HG03095 (cell line): Measurements from ENCODE around the gene MRPS15.

Experiments used
- ATAC-seq: cut with Tn5 transposase; IDR thresholded peaks from one replicate; pipeline ENCODE4 v1.9.1; 2021; ENCODE audit warnings: moderate library complexity; ENCODE audit not compliant: unreplicated experiment

The MRPS15 gene

DNA sequence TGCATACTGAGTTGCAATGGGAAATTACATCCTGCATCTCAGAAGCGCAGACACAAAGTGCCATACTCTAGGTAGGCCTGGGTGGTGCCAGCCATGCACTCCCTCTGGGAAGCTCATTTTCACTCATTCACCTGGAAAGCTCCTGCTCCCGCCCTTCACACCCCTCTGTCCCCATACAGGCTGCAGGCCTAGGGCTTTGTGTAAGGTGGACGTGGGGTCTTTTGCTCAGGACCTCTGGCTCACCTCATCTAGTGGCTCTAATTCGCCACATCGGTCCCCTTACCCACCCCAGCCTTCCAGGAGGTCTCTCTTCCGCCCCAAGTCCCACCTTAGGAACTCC, 751 bp downstream of the MRPS15 start:
- ATAC-seq: no peak

DNA sequence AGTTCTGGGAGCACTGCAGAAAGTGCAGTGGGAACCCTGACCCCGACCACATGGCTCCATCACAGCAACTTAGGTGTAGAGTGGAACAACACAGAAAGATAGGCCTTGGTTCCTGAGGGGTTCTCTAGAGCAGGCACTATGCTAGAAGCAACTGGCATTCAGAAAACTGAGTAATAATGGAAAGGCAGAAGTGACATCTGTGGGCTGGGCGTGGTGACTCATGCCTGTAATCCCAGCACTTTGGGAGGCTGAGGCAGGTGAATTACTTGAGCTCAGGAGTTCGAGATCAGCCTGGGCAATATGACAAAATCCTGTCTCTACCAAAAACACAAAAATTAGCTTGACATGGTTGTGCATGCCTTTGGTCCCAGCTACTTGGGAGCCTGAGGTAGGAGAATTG, 5.3 kb downstream of the MRPS15 start:
- ATAC-seq: no peak

DNA sequence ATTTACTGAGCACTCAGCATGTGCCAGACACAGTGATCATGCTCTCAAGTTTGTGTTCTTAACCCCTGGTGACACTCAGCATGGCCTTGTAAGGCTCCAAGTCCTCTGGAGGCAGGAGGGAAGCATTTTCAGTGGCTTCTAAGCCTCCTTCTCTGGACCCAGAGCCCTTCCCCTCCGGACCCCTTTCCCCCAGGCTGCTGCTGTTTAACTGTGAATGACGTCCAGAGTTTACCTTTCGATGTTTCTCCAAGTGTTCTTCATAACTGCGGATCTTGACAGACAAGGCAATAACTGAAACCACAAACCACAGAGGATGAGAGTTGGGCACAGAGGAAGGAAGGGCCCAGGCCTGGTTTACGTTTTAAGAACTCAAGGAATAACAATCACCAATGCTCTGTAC, 6.5 kb downstream of the MRPS15 start:
- no peak for ATAC-seq

DNA sequence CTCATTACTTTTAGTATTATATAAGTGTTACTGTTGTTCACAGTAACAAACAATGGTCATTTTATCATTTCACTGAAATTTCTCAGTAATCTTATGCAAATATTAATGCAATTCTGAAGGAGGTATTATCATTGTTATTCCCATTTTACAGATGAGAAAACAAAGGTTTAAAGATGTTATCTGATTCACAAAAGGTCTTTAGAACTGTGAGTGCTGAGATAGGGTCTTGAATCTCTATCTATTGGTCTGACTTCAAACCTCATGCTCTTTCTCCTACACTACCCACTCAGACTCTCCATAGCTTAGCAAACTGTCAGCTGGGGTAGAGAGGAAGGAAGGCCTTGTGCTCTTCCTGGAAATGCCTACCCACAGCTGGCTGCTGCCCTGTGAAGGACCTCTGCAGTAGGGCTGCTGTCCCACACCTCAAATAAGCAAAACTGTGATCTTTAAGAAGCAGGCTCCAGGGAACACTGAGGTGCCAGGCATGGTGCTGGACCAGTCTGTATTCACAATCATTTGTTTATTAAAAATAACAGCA, 7.7 kb downstream of the MRPS15 start:
- ATAC-seq: no peak

DNA sequence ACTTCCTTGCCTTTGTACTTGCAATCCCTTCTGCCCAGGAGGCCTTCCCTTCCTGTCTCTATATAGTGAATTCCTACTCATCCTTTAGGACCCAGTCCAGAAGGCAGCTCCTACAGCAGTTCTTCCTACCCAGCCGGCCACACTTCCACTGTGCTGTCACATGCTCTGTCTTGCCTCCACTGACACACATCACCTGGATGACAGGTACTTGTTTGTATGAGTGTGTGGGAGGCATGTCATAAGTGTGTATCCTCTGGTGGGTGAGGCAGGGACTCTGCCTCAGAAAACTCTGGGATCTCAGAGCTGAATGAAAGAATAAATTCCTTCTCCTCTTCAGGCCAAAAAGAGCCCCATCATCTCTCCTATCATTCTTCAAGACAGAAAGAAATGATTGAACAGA, 8.8 kb downstream of the MRPS15 start:
- ATAC-seq: no peak

DNA sequence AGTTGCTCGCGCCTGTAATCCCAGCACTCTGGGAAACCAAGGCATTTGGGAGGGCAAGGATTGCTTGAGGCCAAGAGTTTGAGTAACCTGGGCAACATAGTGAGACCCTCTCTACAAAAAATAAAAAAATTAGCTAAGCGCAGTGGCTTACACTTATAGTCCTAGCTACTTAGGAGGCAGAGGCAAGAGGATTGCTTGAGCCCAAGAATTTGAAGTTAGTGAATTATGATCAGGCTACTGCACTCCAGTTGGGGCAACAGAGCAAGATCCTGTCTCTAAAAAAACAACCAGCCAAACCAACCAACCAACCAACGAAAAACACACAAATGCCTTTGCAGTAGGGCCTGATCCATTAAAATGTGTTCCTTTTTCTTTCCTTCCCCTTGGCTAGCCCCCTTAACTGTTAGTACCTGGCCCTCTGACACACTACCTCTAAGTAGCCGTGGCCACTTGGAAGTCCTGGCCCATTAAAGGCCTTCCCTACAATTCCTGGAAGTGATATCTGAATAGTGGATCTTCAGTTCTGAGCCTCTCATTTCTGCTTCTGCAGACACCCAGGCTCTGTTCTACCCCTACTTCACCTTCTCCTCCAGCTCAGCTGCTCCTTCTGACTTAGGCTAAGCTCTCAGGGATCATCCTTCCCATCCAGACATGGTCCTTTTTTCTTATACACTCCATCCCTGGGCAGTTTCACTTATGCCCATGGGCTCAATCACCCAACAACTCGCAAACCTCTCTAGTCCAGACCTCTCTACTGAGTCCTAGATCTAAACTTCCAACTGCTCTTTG, 10.4 kb downstream of the MRPS15 start:
- ATAC-seq: no peak

DNA sequence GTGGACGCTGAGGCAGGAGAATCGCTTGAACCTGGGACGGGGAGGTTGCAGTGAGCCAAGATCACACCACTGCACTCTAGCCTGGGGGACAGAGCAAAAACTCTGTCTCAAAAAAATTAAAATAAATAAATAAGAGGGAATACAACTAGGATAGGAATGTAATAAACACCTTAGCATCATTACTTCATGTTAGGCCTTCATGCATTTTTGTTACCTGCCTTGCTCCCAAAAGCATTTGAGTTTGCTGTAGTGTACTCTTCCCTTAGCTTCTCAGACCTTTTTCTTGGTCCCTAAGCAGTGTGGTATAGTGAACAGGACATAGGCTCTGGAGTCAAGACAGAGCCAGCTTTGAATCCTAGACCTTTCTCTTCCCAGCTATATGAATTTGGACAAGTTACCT, 11.1 kb downstream of the MRPS15 start:
- ATAC-seq: no peak

DNA sequence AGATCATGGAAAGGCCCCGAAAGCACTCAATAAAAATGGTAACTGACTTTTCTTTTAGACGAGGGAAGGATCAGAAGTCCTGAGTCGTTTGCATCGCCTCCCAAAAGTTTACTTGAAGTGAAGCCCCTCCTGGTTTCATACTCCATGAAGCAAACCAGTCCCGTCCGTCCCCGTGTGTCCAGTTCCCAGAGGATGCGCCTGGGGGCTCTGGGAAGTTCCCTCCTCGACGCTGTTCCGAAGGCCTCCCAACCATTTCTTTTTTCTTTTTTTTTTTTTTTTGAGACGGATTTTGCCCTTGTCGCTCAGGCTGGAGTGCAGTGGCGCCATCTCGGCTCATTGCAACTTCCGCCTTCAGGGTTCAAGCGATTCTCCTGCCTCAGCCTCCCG, 13.3 kb downstream of the MRPS15 start:
- no peak for ATAC-seq

DNA sequence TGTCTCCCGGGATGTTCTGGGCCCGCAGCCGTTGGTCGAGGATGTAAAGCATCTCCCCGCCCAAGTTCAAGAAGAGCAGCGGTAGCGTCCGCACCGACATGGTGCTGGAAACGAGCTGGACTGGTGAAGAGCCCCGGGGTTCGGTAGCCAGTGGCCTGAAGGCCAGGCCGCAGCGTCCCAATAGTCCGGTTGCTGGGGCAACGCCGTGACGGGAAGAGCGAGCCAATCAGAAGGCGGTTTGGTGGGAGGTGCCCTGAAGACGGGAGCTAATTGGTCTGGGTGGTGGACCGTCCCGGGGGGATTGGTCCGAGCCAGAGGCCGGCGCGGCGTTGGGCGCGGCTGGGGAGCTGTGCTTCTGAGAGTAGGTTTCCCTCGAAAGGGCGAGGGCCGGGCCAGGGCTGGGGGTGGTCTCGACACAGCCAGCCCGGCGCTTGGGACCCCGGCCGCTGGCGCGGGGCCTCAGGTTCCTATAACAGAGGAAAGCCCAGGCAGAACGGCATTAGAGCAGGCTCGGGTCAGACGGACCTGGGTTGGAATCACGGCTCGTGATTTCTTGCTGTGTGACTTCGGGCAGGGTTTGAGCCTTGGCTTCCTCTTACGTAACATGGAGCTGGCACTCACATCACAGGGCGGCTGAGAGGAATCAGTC, 13.8 kb downstream of the MRPS15 start, which contains the start of gene OSCP1:
OSCP1 (minus strand) TSS at position 182 of the 649 bp plus-strand sequence; CDS start at position 100, 82 bp downstream.
- peak; percentile 97 for ATAC-seq

DNA sequence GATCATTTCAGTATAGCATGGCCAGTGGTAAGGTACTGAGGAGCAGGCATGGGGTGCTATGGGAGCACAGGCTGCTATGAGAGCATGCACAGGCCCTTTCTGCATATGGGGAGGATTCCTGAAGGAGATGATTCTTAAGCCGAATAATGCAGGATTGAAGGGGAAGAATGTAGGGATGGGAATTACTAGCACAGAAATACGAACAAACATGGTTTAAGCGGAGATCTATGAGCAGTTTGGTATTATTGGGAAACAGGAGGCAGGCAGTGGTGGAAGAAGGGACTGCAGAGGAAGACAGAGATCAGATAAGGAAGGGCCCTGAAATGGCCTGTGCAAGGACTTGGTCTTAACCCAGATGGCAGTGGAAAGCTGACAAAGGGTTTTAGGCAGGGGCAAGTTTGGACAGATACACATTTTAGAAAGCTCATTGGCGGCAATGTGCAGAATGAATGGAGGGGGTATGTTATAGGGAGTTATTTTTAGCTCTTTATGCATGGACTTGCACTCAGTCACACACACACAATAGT, 15.6 kb downstream of the MRPS15 start:
- ATAC-seq: no peak

DNA sequence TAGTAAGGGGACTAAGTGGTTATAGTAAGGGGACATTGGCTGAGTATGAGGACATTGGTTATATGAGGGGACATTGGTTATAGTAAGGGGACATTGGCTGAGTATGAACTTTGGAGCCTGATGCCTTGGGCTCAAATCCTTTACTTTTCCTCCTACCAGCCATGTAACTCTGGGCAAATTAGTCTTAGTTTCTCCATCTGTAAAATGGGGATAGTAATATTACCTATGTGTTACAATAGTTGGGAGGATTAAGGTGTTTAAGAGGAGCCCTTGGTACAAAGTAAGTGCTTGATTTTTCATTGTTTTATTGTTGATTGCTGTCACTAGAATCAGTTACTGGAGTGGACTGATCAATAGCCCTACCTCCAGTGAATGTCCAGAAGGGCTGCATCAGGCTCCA, 16.7 kb downstream of the MRPS15 start:
- ATAC-seq: no peak

DNA sequence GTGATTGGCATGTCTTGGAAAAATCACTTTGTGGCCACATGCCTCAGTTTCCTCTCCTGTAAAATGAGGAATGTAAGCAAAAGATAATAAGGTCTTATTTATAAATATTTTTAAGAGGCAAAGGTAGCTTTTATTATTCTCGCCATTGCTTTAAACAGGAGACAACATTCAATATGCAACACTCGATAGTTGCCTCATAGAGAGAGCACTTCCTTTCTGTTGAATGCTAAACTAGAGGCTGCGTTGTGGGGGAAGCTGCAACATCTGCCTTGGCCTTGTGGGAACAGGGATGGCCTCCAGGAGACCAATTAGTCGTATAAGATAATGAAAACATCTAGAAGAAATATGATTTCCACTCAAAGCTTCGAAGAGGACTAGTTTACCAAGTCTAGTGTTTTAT, 17.4 kb downstream of the MRPS15 start:
- no peak for ATAC-seq

DNA sequence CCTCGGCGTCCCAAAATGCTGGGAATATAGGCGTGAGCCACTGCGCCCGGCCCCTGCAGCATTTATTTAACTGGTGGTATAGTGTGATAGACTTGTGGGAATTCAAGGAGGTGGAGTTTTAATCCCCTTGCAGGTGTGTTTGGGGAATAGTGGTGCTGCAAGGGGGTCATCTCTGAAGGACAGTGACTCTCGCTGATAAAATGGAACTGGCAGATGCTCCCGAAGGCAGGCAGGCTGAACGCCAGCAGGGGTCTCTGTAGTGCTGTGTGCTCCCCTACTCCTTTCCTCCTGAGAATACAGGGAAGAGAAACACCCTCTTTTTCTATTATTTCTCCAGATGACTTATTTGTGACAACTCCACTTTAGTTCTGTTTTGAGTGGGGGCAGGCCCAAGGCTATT, 17.9 kb downstream of the MRPS15 start:
- no peak for ATAC-seq

DNA sequence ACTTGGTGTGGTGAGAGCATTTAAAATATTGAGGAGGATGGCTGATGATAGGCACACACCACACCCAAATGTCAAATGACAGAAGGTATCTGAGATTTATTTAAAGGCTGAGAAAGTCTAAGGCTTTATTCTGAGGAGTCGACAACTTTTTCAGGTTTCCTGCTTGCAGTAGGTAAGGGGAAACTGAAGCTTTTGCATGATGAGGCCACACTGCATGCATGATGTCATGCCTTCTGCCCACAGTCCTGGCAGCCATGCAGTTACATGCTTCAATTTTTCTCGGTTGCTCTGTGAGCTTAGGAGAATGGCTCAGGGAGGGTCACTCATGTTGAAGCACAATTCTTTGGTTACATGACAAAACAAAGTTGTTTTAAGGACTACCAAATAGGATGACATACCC, 20.9 kb downstream of the MRPS15 start:
- no peak for ATAC-seq

DNA sequence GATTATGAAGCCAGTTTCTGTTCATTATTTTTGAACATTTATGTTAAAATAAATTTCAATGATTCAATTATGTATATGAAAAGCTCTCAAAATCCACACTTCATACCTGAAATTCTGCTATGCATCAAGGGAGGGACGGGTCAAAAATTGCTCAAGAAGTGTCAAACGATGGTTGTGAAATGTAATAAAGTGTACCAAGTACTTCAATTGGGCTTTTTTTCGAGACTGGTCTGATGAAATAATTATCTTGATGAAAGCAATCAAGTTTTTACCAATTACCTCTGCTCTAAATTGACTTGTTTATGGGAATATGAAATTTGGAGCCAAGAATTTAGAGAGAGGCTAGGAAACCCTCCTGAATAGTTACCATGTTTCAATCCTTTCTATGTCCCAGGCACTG, 21.8 kb downstream of the MRPS15 start:
- no peak for ATAC-seq

DNA sequence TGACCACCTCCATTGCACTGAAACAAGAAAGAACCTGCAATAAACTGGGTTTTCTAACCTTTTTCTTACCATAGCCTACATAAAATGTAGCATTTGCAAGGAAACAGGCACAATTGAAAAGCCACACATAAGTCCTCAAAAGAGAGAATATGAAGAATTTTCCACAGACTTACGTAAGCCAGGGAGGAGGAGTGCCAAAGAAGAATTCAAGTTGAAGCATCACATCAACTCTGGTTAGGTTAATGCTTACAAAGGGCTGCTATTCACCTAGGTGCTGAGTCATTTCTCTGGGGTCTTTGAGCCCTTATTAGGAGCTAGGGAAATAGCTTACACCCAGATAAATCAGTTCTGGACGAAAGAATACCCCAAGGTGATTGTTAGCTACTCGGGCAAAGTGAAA, 23.5 kb downstream of the MRPS15 start:
- no peak for ATAC-seq

DNA sequence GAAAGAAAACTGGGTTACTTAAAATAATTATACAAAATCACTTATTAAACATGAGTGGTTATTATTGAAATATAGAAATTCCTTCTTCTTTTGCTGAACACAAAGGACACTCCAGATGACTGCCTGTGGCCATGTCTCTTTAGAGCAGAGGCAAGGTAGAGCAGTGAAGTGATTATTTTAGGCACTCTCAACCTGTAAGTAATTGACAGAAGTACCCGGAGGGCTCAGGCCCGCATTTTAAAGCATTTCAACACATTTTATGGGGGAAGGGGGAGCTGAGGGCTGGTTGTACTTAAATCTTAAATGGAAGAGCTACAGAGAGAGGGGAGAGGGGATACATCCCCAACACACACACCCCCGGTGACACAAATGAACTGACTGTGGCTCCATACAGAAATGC, 24.1 kb downstream of the MRPS15 start:
- no peak for ATAC-seq

DNA sequence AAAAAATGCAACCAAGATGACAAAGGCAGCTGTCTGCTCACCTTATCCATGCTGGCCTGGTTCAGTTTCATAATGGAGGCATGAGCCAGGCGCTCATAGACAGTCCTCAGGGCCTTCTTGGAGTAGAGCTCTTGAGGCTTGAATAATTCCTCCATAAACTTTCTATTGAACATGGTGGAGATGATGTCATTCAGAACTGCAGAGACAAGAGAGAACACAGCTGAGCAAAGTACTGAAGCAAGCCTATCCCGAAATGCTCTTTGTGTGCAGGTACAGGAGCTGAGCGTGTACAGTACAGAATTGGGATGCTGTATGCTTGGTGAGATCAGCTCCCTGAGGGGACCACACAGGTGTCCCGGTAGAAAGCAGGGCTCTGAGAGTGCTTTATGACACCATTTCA, 25.5 kb downstream of the MRPS15 start:
- no peak for ATAC-seq

DNA sequence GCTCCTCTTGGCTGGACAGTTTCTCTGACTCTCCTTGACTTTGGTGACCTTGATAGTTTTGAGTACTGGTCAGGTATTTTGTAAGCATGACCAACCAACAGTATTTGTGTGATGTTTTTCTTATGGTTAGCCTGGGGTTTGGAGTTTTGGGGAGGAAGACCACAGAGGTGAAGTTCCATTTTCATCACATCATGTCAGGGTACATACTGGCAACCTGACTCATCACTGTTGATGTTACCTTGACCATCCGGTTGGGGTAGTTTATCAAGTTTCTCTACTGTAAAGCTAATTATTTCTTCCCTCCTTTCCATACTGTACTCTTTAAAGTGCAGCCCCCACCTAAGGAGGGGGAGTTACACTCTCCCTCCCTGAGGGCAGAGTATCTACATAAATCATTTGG, 27.4 kb downstream of the MRPS15 start:
- ATAC-seq: no peak

DNA sequence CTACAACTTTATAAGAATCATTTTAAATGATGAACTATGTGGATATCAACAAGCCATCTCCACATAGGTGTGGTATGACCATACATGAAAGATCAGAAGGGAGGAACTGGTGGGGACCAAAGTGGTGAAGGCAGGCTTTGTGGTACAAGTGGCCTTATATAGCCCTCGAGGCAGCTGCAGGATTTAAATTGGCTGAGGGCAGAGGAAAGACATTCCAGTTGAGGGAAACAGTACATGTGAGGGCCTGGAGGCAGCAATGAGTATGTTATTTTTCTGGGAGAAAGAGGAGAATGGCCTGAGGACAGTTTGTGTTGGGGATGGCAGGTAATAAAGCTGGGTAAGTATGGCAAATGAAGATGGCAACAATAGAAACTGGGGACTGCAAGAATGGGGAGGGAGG, 31.1 kb downstream of the MRPS15 start:
- ATAC-seq: no peak

DNA sequence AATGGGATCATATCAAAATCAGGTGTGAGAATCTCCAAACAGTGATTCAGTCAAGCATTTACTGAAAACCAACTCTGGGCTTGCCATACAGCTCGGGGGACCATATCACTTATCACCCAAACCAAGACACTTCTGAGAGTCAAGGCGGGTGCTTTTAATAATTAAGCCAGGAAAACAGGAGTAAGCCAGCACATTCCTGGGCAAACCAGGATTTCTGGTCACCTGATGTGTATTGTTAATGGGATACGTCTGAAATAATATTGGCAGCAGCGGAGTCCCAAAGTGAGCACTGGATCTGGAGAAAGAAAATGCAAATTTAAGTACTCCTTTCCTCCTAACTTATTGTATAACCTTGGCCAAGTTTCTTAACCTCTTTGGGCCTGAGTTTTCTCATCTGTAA, 31.6 kb downstream of the MRPS15 start:
- no peak for ATAC-seq

DNA sequence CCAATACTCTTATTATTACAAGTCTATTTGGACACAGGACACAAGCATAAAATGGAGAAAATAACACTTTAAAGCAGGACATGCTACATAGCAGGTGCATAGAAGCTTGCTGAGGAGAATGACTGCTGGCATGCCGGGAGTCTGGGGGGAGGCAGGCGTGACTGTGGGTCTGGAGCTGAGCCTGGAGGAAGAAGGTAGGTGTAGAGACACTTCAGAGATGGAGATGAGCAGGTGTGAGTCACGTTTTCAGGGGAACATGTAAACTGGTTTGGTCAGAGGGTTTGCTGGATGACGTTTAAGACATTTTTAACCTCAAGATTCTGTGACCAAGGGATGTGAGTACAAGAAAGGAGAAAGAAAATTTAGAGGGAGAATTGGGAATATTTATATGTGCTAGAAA, 38.4 kb downstream of the MRPS15 start:
- ATAC-seq: no peak
